ENCODE results near the gene SNF8. TPM values are rescaled to one million over a fixed set of nuclear protein-coding genes. Genes with fewer than 3 reads are reported as not detected.

Gene SNF8
- total RNA-seq: 53.4 TPM

GRCh38 chr17:48944515-48945260 is at the start of gene SNF8:
Gene SNF8, minus strand, starts transcription at chr17:48944842. Its CDS starts 108 bp downstream, at chr17:48944734.

DNA sequence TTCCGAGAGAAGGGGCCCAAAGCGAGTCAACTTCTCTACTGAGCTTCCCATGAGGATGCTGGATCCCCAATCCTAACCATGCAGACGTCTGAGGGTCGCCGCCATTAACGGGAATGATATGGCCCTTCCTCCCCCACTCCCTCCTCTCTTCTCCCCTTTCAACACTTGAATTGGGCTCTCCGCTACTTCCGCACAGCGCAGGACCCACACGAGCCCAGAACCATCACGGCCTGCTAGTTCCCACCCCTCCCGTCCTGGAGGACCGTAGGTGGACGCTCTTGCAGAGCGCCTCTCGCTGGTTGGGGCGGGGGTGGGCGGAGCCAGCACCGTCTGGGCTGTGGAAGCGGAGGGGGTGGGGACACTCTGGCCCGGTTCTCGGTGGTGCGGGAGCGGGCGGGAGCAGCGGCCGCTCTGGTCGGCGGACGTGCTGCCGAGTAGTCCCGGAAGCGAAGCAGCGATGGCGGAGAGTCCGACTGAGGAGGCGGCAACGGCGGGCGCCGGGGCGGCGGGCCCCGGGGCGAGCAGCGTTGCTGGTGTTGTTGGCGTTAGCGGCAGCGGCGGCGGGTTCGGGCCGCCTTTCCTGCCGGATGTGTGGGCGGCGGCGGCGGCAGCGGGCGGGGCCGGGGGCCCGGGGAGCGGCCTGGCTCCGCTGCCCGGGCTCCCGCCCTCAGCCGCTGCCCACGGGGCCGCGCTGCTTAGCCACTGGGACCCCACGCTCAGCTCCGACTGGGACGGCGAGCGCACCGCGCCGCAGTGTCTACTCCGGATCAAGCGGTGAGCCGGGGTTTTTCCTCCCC is 36.4 kb downstream of the SNF8 start, which contains the start of gene UBE2Z:
TSS of gene UBE2Z (plus strand) at position 361 of the 797 bp plus-strand sequence. CDS start at position 458, 97 bp downstream.

Small RNAs within 50 kb of the gene (small RNA-seq; reads per million reads assigned to genes)
- gene AC068531.1 (ENCODE audit: low replicate concordance) (not detected), gene RF00263 (ENCODE audit: low replicate concordance) (not detected), gene RF01210 (ENCODE audit: low replicate concordance) (not detected), gene RNU1-42P (ENCODE audit: low replicate concordance) (not detected)

Other genes starting within 250 kb of the SNF8 start
- not detected for gene PRAC1, start 222.3 kb downstream of the SNF8 start, total RNA-seq
- not detected for gene PRAC2, start 221.7 kb downstream of the SNF8 start, total RNA-seq
- gene HOXB13, start 216.1 kb downstream of the SNF8 start, total RNA-seq: not detected
- 0.41 TPM for gene TTLL6, start 127.6 kb downstream of the SNF8 start, total RNA-seq
- 40.2 TPM for gene CALCOCO2, start 113.8 kb downstream of the SNF8 start, total RNA-seq
- gene ATP5MC1, start 52.1 kb downstream of the SNF8 start, total RNA-seq: 66.2 TPM
- gene UBE2Z, start 36.4 kb downstream of the SNF8 start, total RNA-seq: 55.7 TPM
- not detected for gene GIP, start 23.8 kb upstream of the SNF8 start, total RNA-seq
- 4.3 TPM for gene IGF2BP1, start 52.5 kb upstream of the SNF8 start, total RNA-seq
- 1.5 TPM for gene B4GALNT2, start 187.9 kb upstream of the SNF8 start, total RNA-seq